ENCODE data around the gene SESN1.

- TF ChIP-seq CTCF (conservative IDR thresholded peaks at IDR 0.05 in 1 of 2, IDR thresholded peaks at IDR 0.05 in 1 of 2; ENCODE audit: extremely low read depth in 1 of 2, insufficient read depth in 1 of 2, low read depth in 1 of 2, low read length in 2 of 2) (no peak), EZH2 (IDR thresholded peaks at IDR 0.05; ENCODE audit: borderline replicate concordance, low read length) (no peak)
These were observed 72.8 kb downstream of the SESN1 start for GRCh38 chr6:109021870-109022269.

All from mammary epithelial cell (primary cell).